Kidney capillary endothelial cell (primary cell): ENCODE measurements around the gene KDM8.
A peak's percentile ranks its signal among the peaks of the same experiment; 100 is the strongest.

Source experiments
- DNase-seq: peaks from one replicate; pipeline ENCODE4 v3.0.0-alpha.2; 2018; ENCODE audit warnings: low spot score

Gene KDM8

GRCh38 chr16:27203507-27204311 lies at the start of gene KDM8:
Gene KDM8 (plus strand): TSS chr16:27203526. CDS start chr16:27210124, 6,598 bp downstream.
- peak; percentile 98 for DNase-seq

DNA sequence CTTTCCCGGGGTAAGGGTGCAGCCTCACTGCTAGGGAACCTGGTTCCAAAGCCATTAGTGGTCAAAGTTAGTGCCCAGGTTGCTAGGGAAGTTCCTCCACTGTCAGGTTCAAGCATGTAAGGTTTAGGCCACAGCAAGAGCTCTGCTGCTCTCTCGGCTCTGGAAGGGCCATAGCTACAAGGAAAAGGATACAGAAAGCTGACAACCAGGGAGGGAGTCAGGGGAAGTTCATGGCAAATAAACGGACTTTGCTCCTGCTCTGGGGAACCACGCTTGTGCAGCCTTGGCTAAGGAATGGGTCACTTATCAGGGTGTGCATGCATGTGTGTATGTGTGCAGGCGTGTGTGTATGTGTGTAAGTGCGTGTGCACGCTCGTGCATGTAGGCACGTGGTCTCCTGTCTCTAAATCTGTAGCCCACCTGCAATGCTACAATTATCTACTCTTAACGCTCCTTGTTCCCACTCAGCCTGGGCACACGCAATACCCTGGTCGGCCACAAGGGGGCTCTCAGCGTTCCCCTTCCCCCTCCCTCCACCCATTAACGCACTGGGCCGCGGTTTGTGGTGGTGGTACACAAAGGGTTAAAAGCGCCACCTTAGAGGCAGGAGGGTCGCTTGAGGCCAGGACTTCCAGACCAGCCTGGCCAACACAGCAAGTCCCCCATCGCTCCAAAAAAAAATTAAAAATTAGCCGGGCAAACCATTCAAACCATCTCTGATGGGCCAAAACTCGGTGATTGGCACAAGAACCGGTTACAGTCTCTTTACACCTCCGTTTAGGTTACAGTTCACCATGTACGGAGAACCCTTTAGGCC lies 48.4 kb upstream of the KDM8 start:
- DNase-seq: peak; percentile 39

- no peak for DNase-seq
Observed at GRCh38 chr16:27156579-27156978, 46.7 kb upstream of the KDM8 start.

DNA sequence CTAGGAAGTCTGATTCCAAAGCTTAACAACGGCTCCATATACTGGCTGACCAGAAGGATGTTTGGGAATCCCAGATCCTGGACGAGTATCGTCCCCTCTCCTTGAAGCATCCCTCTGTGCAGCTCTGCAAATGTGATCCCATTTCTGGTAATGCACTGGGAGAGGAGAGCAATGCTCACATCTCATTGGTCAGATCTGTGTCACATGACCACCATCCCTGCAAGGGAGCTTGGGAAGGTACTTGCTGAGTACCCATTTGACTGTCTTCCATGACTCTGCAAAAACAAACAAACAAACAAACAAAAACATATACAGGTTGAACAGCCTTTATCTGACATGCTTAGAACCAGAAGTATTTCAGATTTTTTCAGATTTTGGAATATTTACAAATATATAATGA lies 41.9 kb upstream of the KDM8 start:
- no peak for DNase-seq

GRCh38 chr16:27164352-27164751 lies 39.0 kb upstream of the KDM8 start:
- DNase-seq: no peak

DNA sequence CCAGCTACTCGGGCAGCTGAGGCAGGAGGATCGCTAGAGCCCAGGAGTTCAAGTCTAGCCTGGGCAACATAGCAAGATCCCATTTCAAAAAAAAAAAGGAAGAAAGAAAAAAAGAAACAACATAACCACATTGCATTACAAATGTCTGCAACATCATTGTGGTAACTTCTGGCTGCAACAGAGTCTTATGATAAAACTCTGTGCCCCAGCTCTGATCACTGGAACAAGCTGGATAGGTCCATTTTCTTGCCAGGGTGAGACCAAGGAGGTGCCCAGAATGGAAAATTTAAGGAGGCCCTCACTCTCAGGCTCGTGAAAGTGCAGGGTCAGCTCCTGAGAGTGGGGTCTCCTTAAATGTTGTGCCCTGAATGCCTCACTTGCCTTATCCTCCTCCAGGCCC lies 37.8 kb upstream of the KDM8 start:
- DNase-seq: no peak

- DNase-seq: no peak
Observed at GRCh38 chr16:27168790-27169189, 34.5 kb upstream of the KDM8 start.

DNA sequence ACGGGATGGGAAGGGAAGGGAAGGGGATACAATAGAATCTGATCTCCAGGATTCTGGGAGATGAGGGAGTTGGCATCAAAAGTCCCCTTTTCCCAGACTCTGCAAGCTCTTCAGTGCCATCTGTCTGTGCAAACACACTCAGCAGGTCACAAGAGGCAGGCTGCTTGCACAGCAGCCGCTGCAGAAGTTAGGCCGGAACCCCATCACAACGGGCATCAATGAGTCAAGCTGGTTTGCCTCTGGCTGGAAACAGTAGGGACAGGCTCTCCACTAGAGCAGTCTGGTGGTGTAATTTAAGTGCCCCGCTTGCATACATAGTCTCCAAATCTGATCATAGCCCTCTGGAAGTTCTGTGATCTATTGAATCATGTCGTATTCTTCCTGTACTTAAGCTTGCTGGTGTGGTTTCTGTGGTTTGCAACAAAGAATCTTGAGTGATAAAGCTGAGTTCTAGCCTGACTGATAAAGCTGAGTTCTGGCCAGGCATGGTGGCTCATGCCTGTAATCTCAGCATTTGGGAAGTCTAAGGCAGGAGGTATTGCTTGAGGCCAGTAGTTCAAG lies 33.7 kb upstream of the KDM8 start:
- peak; percentile 19 for DNase-seq

DNA sequence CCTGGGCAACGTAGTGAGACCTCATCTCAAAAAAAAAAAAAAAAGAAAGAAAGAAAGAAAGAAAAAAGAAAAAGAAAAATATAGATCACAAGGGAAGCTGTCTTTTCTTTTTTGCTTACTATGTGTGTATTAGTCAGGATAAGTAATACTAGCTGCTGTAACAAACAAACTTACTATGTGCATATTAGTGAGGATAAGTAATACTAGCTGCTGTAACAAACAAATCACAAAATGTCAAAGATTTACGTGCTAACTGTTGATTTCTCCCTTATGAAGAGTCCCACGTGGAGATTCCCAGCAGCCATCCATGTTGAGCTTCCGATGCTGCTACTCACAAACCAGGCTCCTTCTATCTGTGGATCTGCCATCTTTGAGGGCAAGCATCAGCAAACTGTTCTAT lies 31.7 kb upstream of the KDM8 start:
- no peak for DNase-seq

GRCh38 chr16:27174007-27174406 lies 29.3 kb upstream of the KDM8 start:
- no peak for DNase-seq

DNA sequence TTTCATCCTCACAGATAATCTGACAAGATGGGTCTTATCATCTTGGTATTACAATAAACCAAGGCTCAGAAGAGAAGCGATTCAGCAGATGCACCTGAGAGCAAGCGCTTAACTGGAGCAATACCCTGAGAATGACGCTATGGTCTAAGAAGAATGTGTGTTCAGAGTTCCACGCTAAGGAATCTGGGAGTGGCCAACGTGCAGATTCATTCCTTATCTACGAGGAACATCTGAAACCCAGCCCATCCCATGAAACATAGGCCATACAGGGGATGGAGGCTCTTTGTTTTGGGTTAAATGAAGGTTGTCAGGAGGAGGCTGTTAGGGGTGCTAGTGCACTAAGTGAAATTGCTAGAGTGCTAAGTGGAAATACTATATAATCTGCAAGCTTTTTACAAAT lies 28.5 kb upstream of the KDM8 start:
- DNase-seq: no peak

DNA sequence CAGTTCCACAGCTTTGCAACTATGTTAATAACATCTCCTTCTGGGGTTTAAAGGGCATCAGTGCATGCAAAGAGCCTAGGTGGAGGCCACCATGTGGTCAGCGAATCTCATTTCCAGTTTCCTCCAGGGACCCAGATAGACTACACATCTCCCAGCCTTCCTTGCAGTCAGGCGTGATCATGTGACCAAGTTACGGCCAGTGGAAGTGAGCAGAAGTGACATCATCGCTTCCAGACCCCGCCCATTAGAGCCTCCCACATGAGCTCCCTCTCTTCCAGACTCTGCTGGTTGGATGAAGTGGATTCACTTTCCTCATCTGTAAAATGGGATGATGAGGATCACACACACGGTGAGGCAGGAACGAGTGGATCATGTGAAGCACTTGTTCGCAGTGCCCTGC lies 27.4 kb upstream of the KDM8 start:
- no peak for DNase-seq

- DNase-seq: peak; percentile 82
Observed at GRCh38 chr16:27177031-27177774, 26.1 kb upstream of the KDM8 start.

DNA sequence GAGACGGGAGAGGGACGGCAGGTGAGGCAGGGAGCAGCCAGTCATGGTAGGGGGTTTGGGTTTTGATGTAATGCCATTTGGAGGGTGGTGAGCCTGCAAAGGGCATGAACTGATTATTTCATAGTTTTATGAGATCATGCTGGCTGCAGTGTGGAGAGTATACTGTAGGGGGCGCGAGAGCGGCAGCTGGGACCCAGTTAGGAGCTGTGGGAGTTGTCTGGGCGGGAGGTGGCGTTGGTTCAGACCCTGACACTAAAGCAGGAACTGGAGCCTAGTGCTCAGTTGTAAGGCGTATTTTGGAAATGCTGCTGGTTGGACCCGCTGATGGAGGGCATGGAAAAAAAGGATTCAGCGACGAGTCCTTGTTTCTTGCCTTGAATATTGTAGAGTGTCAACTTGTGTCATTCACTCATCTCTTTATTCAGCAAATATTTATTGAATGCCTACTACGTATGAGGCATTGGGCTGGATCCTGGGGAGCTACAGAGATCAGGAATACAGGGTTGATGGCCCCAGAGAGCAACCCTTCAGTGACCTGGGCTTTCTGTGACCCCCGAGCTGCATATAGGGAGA lies 23.7 kb upstream of the KDM8 start:
- peak; percentile 60 for DNase-seq

- no peak for DNase-seq
Observed at GRCh38 chr16:27181019-27181790, 22.1 kb upstream of the KDM8 start.

DNA sequence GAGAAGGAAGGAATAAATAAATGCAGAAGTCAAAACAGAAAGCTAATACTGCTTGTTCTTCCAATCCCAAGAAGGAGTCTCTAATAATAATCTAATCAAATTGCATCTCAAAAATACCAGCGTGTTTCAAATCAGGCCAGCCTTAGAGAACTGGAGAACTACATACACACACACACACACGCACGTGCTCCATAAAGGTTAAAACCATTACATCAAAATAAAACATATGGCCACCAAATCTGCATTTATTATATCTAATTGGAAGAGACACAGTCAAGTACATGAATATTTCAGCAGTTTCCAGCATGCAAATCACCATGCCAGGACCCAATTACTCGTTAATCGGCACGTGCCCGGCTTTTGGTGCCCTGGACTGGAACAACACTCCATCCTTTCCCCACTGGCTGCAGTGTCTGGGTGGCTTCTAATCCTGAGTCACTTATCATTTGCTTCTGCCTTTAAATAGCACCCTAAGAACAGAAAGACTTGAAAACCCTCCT lies 20.4 kb upstream of the KDM8 start:
- DNase-seq: no peak

GRCh38 chr16:27185776-27186130 lies 17.6 kb upstream of the KDM8 start:
- DNase-seq: no peak

DNA sequence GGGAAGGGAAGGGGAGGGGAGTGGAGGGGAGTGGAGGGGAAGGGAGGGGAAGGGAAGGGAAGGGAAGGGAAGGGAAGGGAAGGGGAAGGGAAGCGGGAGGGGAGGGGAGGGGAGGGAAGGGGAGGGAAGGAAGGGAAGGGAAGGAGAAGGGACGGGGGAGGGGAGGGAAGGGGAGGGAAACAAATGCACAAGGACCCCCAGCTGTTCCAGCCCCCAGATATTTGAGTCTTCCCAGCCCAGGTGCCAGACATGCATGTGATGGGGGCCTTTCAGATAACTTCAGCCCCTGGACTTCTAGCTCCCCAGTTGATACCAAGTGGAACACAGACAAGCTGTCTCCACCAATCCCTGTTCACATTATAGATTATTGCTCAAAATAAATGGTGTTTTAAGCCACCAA lies 14.7 kb upstream of the KDM8 start:
- no peak for DNase-seq

- no peak for DNase-seq
Observed at GRCh38 chr16:27189335-27189972, 13.9 kb upstream of the KDM8 start.

GRCh38 chr16:27190316-27190871 lies 12.9 kb upstream of the KDM8 start:
- no peak for DNase-seq
